ENCODE data around the gene SHMT2.
A peak's percentile ranks its signal among the peaks of the same experiment; 100 is the strongest.

The SHMT2 gene

GRCh38 chr12:57229046-57229633, 371 bp upstream of the SHMT2 start:
- peak; percentile 77 for DNase-seq

- no peak for DNase-seq
Observed at GRCh38 chr12:57230381-57231155, 1.1 kb downstream of the SHMT2 start.

- DNase-seq, result no peak
Observed at GRCh38 chr12:57231276-57232021, 1.9 kb downstream of the SHMT2 start.

GRCh38 chr12:57232156-57232756, 2.7 kb downstream of the SHMT2 start:
- no peak for DNase-seq

GRCh38 chr12:57233357-57234232, 4.1 kb downstream of the SHMT2 start:
- no peak for DNase-seq

GRCh38 chr12:57234233-57234570, 4.7 kb downstream of the SHMT2 start:
- no peak for DNase-seq

- DNase-seq, result no peak
Observed at GRCh38 chr12:57234571-57235016, 5.1 kb downstream of the SHMT2 start.

GRCh38 chr12:57235017-57235727, 5.7 kb downstream of the SHMT2 start:
- no peak for DNase-seq

- no peak for DNase-seq
Observed at GRCh38 chr12:57235728-57236131, 6.2 kb downstream of the SHMT2 start.

GRCh38 chr12:57236201-57236924, 6.9 kb downstream of the SHMT2 start:
- no peak for DNase-seq

- no peak for DNase-seq
Observed at GRCh38 chr12:57236925-57237595, 7.5 kb downstream of the SHMT2 start.

- DNase-seq, result no peak
Observed at GRCh38 chr12:57237596-57237931, 8.1 kb downstream of the SHMT2 start.

- no peak for DNase-seq
Observed at GRCh38 chr12:57237932-57238853, 8.7 kb downstream of the SHMT2 start.

GRCh38 chr12:57238854-57239554, 9.5 kb downstream of the SHMT2 start:
- DNase-seq, result peak; percentile 92

- no peak for DNase-seq
Observed at GRCh38 chr12:57239587-57240065, 10.1 kb downstream of the SHMT2 start.

- DNase-seq, result no peak
Observed at GRCh38 chr12:57240066-57240921, 10.8 kb downstream of the SHMT2 start.

GRCh38 chr12:57240926-57241401, 11.5 kb downstream of the SHMT2 start:
- DNase-seq, result no peak
